Panc1 (cell line): ENCODE measurements around the gene PRKCB. TPM values are rescaled to one million over a fixed set of nuclear protein-coding genes. Genes with fewer than 3 reads are reported as not detected.

Source experiments
- ATAC-seq: fragments of 200-7000 bp; cut with Tn5 transposase; 2 replicates; pipeline ENCODE4 v1.9.1; 2020; ENCODE audit warnings: mild to moderate bottlenecking, moderate library complexity
- BruUV-seq: library from RNA; stranded (reverse); fragments of 400-500 nt; replicated peaks from 2 replicates; lab custom pipeline; 2021; lab: Mats Ljungman, UMichigan
- CTCF ChIA-PET: fragments of 300-600 bp; sonication (Branson Sonifier 250); formaldehyde crosslinking; loops from one replicate; lab custom pipeline; 2022; ENCODE audit warnings: antibody characterized with exemption; lab: Charles Lee
- POLR2A ChIA-PET: fragments of 300-600 bp; sonication (Branson Sonifier 250); formaldehyde crosslinking; loops from one replicate; lab custom pipeline; 2022; ENCODE audit warnings: antibody characterized with exemption; lab: Charles Lee
- DNase-seq: peaks from one replicate; pipeline ENCODE4 v3.0.0-alpha.2; 2010; ENCODE audit warnings: low read depth, low spot score
- H3K27ac ChIP-seq: 2 replicates; pipeline ENCODE4 v1.5.1; 2011; ENCODE audit warnings: mild to moderate bottlenecking, low read length, inconsistent platforms
- H3K27me3 ChIP-seq: fragments of 200-500 bp; sonication (Bioruptor generic); 2 replicates; pipeline ENCODE4 v1.6.0; 2014; ENCODE audit warnings: low read length, inconsistent platforms; ENCODE audit not compliant: control insufficient read depth, insufficient read depth
- H3K36me3 ChIP-seq: fragments of 200-500 bp; sonication (Bioruptor generic); 2 replicates; pipeline ENCODE4 v1.5.1; 2014; ENCODE audit warnings: inconsistent platforms, mild to moderate bottlenecking, low read length, moderate library complexity; ENCODE audit not compliant: control insufficient read depth, insufficient read depth
- H3K4me1 ChIP-seq: 2 replicates; pipeline ENCODE4 v1.5.1; 2011; ENCODE audit warnings: inconsistent platforms, mild to moderate bottlenecking, low read length, moderate library complexity; ENCODE audit not compliant: control insufficient read depth, insufficient read depth
- H3K4me3 ChIP-seq, 2 experiments: 2 replicates each; pipeline ENCODE4 v1.5.1; 2011 to 2012; ENCODE audit warnings: low read depth in 2 of 2, low read length in 2 of 2, mild to moderate bottlenecking in 2 of 2, inconsistent platforms in 1 of 2, moderate library complexity in 1 of 2
- H3K9me3 ChIP-seq: fragments of 200-500 bp; sonication (Bioruptor generic); 2 replicates; pipeline ENCODE4 v1.5.1; 2014; ENCODE audit warnings: low read depth, mild to moderate bottlenecking, inconsistent platforms, low read length, moderate library complexity; ENCODE audit not compliant: control insufficient read depth, insufficient read depth
- CTCF ChIP-seq: fragments of 450-650 bp; IDR thresholded peaks from 2 replicates; pipeline ENCODE4 v1.5.1; 2017; ENCODE audit warnings: mild to moderate bottlenecking
- POLR2AphosphoS5 ChIP-seq: IDR thresholded peaks from 2 replicates; pipeline ENCODE4 v1.6.1; 2012; ENCODE audit warnings: mild to moderate bottlenecking, low read depth, low read length, moderate library complexity
- REST ChIP-seq, 2 experiments: IDR thresholded peaks; 2 replicates each; pipeline ENCODE4 v1.6.1; 2011 to 2012; ENCODE audit warnings: low read depth in 2 of 2, control low read depth in 1 of 2, low read length in 1 of 2, mild to moderate bottlenecking in 1 of 2, moderate library complexity in 1 of 2; ENCODE audit not compliant: insufficient read depth in 1 of 2
- SIN3A ChIP-seq: IDR thresholded peaks from 2 replicates; pipeline ENCODE4 v1.6.1; 2012; ENCODE audit warnings: low read depth, mild to moderate bottlenecking, low read length, moderate library complexity, borderline replicate concordance; ENCODE audit not compliant: insufficient read depth
- TCF7L2 ChIP-seq: IDR thresholded peaks from 2 replicates; pipeline ENCODE4 v1.6.1; 2011; ENCODE audit warnings: mild to moderate bottlenecking, low read depth, low read length, inconsistent platforms
- in situ Hi-C: cut with HindIII; loops from 2 replicates; pipeline ENCODE4 v1.10.0; 2016; ENCODE audit warnings: low sequenced_read_pairs, low pct_unique_long_range_greater_than_20kb
- intact Hi-C: fragments of 100-400 bp; cut with micrococcal nuclease; formaldehyde crosslinking; loops from one replicate; pipeline ENCODE4 v1.10.0; 2022; ENCODE audit not compliant: unreplicated experiment
- total RNA-seq: library from RNA; stranded (reverse); gene quantifications from one replicate; pipeline ENCODE4 v1.2.1, GENCODE V29; 2021; ENCODE audit not compliant: unreplicated experiment

PRKCB gene
- total RNA-seq, 1 experiment from 2014 or later, result 0.41 TPM

GRCh38 chr16:23929237-23929636 lies 93.5 kb downstream of the PRKCB start:
- CTCF ChIA-PET, result no interaction called here
- intact Hi-C loops, result no loop called here

GRCh38 chr16:23929856-23930255 lies 94.1 kb downstream of the PRKCB start:
- no peaks in the 10 kb centered on the region for H3K9me3 ChIP-seq
- intact Hi-C loops, result no loop called here
- ChIA-PET CTCF (no interaction called here), POLR2A (no interaction called here)
- no peaks in the 10 kb centered on the region for H3K36me3 ChIP-seq
- no peak overlapping the region for H3K27ac ChIP-seq
- ATAC-seq, result no peak
- TF ChIP-seq TCF7L2, result no peak
- no peak for TF ChIP-seq CTCF
- TF ChIP-seq SIN3A, result no peak
- no peak for TF ChIP-seq POLR2AphosphoS5
- no peak for TF ChIP-seq REST (IDR thresholded peaks at IDR 0.05; ENCODE audit: insufficient read depth in 1 of 2, low read depth in 2 of 2, low read length in 1 of 2)
- H3K4me1 ChIP-seq, result no peaks in the 10 kb centered on the region
- H3K4me3 ChIP-seq, result no peak overlapping the region
- no peak for DNase-seq
- no TSS peak for BruUV-seq
- in situ Hi-C loops, result no loop called here
- 0 out of 2 replicates have a peak, but pooled peaks cover 3% of the 10 kb centered on the region for H3K27me3 ChIP-seq

More at GRCh38 chr16:23929237-23929636, 93.5 kb downstream of the PRKCB start:
- POLR2A ChIA-PET, result no interaction called here
- 0 out of 2 replicates have a peak, but pooled peaks cover 3% of the 10 kb centered on the region for H3K27me3 ChIP-seq
- H3K9me3 ChIP-seq, result no peaks in the 10 kb centered on the region
- no TSS peak for BruUV-seq
- DNase-seq (no peak), ATAC-seq (no peak)
- H3K4me1 ChIP-seq, result no peaks in the 10 kb centered on the region
- TF ChIP-seq POLR2AphosphoS5 (no peak), TCF7L2 (no peak), SIN3A (no peak), REST (IDR thresholded peaks at IDR 0.05; ENCODE audit: insufficient read depth in 1 of 2, low read depth in 2 of 2, low read length in 1 of 2) (no peak), CTCF (no peak)
- in situ Hi-C loops, result no loop called here
- H3K36me3 ChIP-seq, result no peaks in the 10 kb centered on the region
- no peak overlapping the region for H3K4me3 ChIP-seq
- H3K27ac ChIP-seq, result no peak overlapping the region
